HG03342 (cell line): ENCODE results near the gene SGSM2.
"Not testable (repeated sequence)": the region's sequence is repeated elsewhere in the genome, so short reads cannot be mapped to it uniquely, and the experiment has no call there.

Experiments used
- ATAC-seq: cut with Tn5 transposase; IDR thresholded peaks from one replicate; pipeline ENCODE4 v1.9.1; 2021; ENCODE audit warnings: mild to moderate bottlenecking, moderate library complexity; ENCODE audit not compliant: unreplicated experiment

SGSM2 gene

GRCh38 chr17:2336852-2337543, at the start of gene SGSM2:
TSS of gene SGSM2 (plus strand) at chr17:2337501. CDS start at chr17:2337689, 188 bp downstream.
- no peak for ATAC-seq

- ATAC-seq = no peak
Observed at GRCh38 chr17:2289878-2290478, 47.3 kb upstream of the SGSM2 start.

GRCh38 chr17:2292100-2292499, 45.2 kb upstream of the SGSM2 start:
- ATAC-seq = no peak

GRCh38 chr17:2295575-2295974, 41.7 kb upstream of the SGSM2 start:
- no peak for ATAC-seq

- ATAC-seq = no peak
Observed at GRCh38 chr17:2297023-2297422, 40.3 kb upstream of the SGSM2 start.

- ATAC-seq = no peak
Observed at GRCh38 chr17:2299136-2299535, 38.2 kb upstream of the SGSM2 start.

- ATAC-seq = no peak
Observed at GRCh38 chr17:2299756-2300155, 37.5 kb upstream of the SGSM2 start.

- no peak for ATAC-seq
Observed at GRCh38 chr17:2302778-2303203, 34.5 kb upstream of the SGSM2 start.

GRCh38 chr17:2303204-2304188, 33.8 kb upstream of the SGSM2 start, which contains the start of the genes SMG6 and SRR:
TSS of gene SMG6 (minus strand) at chr17:2303785. CDS start at chr17:2303720, 65 bp downstream.
TSS of gene SRR (plus strand) at chr17:2303950. CDS start at chr17:2315561, 11,611 bp downstream.
- peak; percentile 73 for ATAC-seq

GRCh38 chr17:2304931-2305330, 32.4 kb upstream of the SGSM2 start:
- ATAC-seq = no peak

GRCh38 chr17:2309338-2310154, 27.8 kb upstream of the SGSM2 start:
- no peak for ATAC-seq

GRCh38 chr17:2312736-2313135, 24.6 kb upstream of the SGSM2 start:
- ATAC-seq = no peak

- ATAC-seq = not testable (repeated sequence)
Observed at GRCh38 chr17:2316916-2317205, 20.4 kb upstream of the SGSM2 start.

- ATAC-seq = no peak
Observed at GRCh38 chr17:2317796-2318195, 19.5 kb upstream of the SGSM2 start.

- no peak for ATAC-seq
Observed at GRCh38 chr17:2319051-2319450, 18.2 kb upstream of the SGSM2 start.

- no peak for ATAC-seq
Observed at GRCh38 chr17:2321399-2321798, 15.9 kb upstream of the SGSM2 start.

GRCh38 chr17:2323629-2324314, 13.5 kb upstream of the SGSM2 start:
- ATAC-seq = no peak

GRCh38 chr17:2331303-2331702, 6.0 kb upstream of the SGSM2 start:
- ATAC-seq = no peak

GRCh38 chr17:2335726-2336214, 1.5 kb upstream of the SGSM2 start:
- ATAC-seq = no peak
